DMS153 (cell line): ENCODE measurements around the gene LRRC41.
"Not testable (repeated sequence)": the region's sequence is repeated elsewhere in the genome, so short reads cannot be mapped to it uniquely, and the experiment has no call there.

Experiments
- DNase-seq: peaks from one replicate; lab custom pipeline; 2025; lab: John Stamatoyannopoulos, UW

LRRC41 gene

GRCh38 chr1:46285730-46286477 lies 17.5 kb downstream of the LRRC41 start:
- no peak for DNase-seq

GRCh38 chr1:46284597-46285564 lies 18.5 kb downstream of the LRRC41 start:
- DNase-seq, result no peak

DNA sequence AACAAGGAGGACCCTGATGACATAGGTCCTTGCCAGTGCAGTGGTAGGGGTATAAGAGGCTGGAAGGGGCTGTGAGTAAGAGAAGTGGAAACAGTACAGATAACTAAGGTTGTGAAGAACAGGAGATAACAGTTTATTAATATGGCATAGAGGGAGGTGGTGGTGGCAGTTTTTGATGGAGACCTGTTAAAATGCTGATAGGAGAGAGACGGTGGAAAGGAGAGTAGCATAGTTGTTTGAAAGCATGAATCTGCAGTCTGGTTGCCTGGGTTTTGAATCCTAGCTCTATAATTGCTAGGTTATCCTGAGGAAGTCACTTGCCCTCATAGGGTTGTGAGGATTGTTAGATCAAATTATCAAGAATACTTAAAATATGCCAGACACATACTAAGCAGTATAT lies 19.4 kb downstream of the LRRC41 start:
- DNase-seq, result no peak

GRCh38 chr1:46281021-46281420 lies 22.4 kb downstream of the LRRC41 start:
- no peak for DNase-seq

DNA sequence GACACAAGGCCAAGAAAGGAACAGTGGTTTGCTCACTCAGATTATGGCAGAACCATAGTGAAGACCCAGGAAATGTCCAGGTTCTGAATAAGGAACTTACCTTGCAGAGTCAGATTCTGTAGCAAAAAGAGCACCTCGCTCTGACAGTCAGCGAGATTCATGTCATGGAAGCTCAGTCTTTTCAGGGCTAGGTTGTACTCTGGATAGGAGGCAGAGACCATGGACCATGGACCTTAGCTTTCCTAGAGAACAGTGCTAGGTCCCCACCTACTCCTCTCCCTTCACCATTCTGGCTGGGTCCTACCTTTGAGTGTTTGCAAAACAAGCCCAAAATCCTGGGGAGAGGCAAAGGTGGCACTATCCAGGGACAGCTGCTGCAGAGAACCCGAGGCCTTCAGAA lies 23.3 kb downstream of the LRRC41 start:
- DNase-seq, result no peak

DNA sequence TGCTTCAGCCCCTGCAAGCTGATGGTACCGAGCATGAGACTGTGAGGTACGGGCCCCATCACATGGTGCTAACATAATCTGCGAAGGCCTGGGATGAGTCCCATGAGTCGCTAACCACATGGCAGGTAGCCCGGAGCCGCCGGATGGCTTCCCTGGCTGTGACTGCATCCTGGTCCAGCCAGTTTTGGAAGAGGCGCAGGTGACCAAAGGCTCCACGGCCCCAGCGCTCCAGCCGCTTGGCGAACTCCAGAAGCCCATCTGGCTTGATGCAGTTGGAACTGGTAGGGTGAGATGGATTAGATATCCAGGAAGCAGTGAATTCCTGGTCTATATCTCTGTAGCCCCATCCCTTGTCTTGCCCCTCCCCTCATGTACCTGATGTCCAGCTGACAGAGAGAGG lies 24.6 kb downstream of the LRRC41 start:
- DNase-seq, result no peak

DNA sequence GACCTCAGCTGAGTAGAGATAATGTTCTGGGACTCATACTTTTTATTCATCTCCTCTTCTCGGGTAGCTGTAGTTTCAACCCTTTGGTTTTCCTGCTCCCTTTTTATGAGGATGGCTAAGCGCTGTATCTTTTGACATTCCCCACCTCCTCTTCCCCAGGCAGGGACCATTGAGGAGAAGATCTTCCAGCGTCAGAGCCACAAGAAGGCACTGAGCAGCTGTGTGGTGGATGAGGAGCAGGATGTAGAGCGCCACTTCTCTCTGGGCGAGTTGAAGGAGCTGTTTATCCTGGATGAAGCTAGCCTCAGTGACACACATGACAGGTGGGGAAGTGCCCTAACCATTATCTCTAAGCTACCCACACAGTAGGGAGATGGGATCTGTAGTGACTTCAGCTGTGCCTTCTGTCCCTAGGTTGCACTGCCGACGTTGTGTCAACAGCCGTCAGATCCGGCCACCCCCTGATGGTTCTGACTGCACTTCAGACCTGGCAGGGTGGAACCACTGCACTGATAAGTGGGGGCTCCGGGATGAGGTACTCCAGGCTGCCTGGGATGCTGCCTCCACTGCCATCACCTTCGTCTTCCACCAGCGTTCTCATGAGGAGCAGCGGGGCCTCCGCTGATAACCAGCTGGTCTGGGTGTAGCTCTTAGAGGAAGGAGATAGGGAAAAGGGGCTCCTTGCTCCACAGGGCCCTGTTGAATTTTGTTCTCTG lies 25.6 kb downstream of the LRRC41 start:
- no peak for DNase-seq

- DNase-seq, result no peak
These were observed 28.4 kb downstream of the LRRC41 start for GRCh38 chr1:46275030-46275337.

DNA sequence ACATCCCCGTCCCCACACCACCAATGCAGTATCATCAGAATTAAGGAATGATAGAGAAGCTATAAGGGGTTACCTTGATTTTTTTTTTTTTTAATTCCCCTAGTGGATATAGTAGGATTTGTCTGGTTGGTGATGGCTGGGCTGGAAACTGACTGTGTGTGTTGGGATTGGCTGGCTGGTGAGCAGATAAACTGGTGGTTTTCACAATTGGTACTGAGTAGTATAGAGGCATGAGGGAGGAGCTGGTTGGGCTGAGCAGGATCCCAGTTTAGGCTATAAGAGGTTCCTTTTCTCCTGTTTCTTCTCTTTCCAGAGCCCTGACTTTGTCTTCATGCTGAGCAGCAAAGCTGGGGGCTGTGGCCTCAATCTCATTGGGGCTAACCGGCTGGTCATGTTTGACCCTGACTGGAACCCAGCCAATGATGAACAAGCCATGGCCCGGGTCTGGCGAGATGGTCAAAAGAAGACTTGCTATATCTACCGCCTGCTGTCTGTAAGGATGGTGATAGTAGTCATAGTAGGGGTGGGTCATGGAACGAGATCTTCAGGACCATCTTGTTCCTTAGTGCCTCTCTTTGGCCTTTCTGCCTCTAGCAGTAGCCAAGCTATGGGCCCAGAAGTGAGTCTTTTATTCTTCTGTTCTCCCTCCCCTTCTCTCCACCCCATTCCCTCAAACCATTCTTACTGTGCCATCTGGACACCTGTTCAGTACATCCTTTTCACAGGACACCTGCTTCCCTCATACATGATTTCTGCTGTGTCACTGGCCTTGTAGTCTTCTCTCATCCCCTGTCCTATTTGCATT lies 29.0 kb downstream of the LRRC41 start:
- DNase-seq, result no peak

DNA sequence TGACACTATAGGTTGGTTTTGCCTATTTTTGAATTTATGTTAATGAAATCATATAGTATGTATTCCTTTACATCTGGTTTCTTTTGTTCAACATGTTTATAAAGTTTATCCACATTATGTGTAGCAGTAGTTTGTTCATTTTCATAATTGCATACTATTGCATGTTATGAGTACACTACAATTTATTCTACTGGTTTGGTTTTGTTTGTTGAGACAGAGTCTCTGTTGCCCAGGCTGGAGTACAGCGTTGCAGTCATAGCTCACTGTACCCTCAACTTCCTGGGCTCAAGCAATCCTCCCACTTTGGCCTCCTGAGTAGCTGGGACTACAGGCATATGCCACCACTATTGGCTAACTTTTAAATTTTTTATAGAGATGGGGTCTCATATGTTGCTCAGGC lies 34.8 kb downstream of the LRRC41 start:
- DNase-seq, result no peak

- DNase-seq, result no peak
These were observed 40.3 kb downstream of the LRRC41 start for GRCh38 chr1:46263146-46263545.

DNA sequence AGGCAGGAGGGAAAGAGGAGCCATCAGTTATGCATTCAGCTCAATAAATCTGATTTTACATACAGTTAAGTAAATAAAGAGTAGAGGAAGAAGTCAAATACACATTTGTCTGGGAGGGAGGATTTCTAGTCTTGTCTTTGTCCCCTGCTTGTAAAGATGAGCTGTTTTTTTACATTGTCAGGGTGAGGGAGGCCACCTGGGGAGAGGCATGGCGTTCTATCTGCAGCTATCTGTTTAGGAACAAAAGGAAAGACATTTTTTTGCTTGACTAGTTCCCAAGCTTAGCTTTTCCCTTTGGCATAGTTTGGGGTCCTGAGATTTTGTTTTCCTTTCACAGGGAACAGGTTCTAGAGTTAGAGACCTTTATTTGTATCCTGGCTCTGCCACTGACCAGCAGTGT lies 40.9 kb downstream of the LRRC41 start:
- no peak for DNase-seq

- no peak for DNase-seq
These were observed 46.9 kb downstream of the LRRC41 start for GRCh38 chr1:46256523-46256922.

GRCh38 chr1:46254668-46255067 lies 48.7 kb downstream of the LRRC41 start:
- no peak for DNase-seq

DNA sequence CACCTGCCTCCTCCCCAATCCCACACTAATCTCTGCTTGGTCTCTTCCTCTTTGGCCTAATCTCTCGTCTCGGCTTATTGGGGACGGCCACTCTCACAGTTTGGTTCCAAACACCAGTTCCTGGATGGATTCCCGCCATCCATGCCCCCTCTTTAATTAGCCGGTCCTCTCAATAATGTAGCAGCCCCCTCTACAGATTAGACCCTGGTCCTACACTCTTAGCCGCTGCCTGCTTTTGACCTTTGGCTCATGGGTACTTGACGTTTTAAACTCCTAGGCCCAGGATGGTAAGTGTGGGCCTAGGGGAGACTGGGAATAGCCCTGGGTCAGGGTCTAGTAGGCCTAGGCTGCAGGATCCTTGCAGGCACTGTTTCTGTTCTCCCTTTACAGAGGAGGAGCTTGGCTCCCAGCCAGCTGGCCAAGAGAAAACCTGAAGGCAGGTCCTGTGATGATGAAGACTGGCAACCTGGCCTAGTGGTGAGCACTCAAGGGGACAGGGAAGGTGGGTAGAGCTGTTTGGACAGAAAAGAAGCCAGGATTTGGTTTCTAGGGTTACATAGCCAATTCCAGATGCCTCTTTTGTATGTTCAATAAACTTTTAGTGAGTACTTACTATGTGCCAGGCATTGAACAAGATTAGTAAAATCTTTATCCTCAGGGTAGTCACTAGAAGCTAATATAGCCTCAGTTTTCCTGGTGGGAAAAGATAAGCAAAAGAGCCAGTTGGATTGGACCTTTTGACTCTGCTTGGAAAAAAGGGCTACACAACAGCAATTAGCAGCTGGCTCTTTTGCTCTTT lies 55.1 kb downstream of the LRRC41 start:
- DNase-seq, result peak; percentile 38

GRCh38 chr1:46247436-46248121 lies 55.8 kb downstream of the LRRC41 start, which contains the start of gene RAD54L:
Gene RAD54L, plus strand, starts transcription at chr1:46247763. Its CDS starts 643 bp downstream, at chr1:46248406.
- peak; percentile 99 for DNase-seq

- peak; percentile 60 for DNase-seq
These were observed 56.6 kb downstream of the LRRC41 start for GRCh38 chr1:46246548-46247435.

DNA sequence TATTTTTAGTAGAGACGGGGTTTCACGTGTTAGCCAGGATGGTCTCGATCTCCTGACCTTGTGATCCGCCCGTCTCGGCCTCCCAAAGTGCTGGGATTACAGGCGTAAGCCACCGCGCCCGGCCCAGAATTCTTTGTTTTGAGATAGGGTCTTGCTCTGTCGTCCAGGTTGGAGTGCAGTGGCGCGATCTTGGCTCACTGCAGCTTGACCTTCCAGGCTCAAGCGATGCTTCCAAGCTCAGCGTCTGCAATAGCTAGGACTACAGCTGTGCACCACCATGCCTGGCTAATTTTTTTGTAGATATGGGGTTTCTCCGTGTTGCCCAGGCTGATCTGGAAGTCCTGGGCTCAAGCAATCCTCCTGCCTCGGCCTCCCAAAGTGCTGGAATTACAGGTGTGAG lies 57.3 kb downstream of the LRRC41 start:
- DNase-seq, result not testable (repeated sequence)
